CD4-positive, alpha-beta memory T cell (primary cell): ENCODE data around the gene MAML2. TPM values are rescaled to one million over a fixed set of nuclear protein-coding genes. Genes with fewer than 3 reads are reported as not detected.

Experiments used
- CTCF ChIA-PET: fragments of 350-600 bp; sonication (Branson Sonifier 250); formaldehyde crosslinking; loops from one replicate; lab custom pipeline; 2021; ENCODE audit warnings: inconsistent platforms; ENCODE audit not compliant: partially characterized antibody; lab: Charles Lee
- POLR2A ChIA-PET: fragments of 350-600 bp; sonication (Branson Sonifier 250); formaldehyde crosslinking; loops from one replicate; lab custom pipeline; 2021; ENCODE audit not compliant: partially characterized antibody; lab: Charles Lee
- DNase-seq, 5 donors: peaks; one replicate each; pipeline versions ENCODE4 v3.0.0 to v3.0.0-alpha.2; 2020 to 2022; ENCODE audit warnings: mixed read lengths in 1 of 5
- H3K27ac ChIP-seq: one replicate; pipeline ENCODE4 v1.7.0; 2013; ENCODE audit warnings: low read depth, low read length
- H3K27me3 ChIP-seq: 2 replicates; pipeline ENCODE4 v1.7.0; 2013; ENCODE audit warnings: mild to moderate bottlenecking, low read length, moderate library complexity; ENCODE audit not compliant: insufficient read depth
- H3K36me3 ChIP-seq: 2 replicates; pipeline ENCODE4 v1.7.0; 2013; ENCODE audit warnings: mild to moderate bottlenecking, low read length, moderate library complexity; ENCODE audit not compliant: insufficient read depth
- H3K4me1 ChIP-seq: 2 replicates; pipeline ENCODE4 v1.7.0; 2013; ENCODE audit warnings: mild to moderate bottlenecking, low read length, moderate library complexity; ENCODE audit not compliant: insufficient read depth
- H3K4me3 ChIP-seq, 2 donors: one replicate each; pipeline ENCODE4 v1.7.0; 2013; ENCODE audit warnings: low read length in 2 of 2, mild to moderate bottlenecking in 1 of 2
- H3K9me3 ChIP-seq, 2 donors: one replicate each; pipeline ENCODE4 v1.7.0; 2013; ENCODE audit warnings: low read length in 2 of 2, control low read depth in 1 of 2; ENCODE audit not compliant: control insufficient read depth in 1 of 2
- H3K27ac Mint-ChIP-seq, 7 donors: one replicate each; pipeline ENCODE4 v1.8.0; 2020 to 2021; ENCODE audit warnings: mixed read lengths in 7 of 7, mild to moderate bottlenecking in 6 of 7, inconsistent platforms in 3 of 7, moderate library complexity in 3 of 7
- H3K27me3 Mint-ChIP-seq, 2 donors: one replicate each; pipeline ENCODE4 v1.8.0; 2020 to 2021; ENCODE audit warnings: mixed read lengths in 2 of 2
- H3K36me3 Mint-ChIP-seq, 2 donors: one replicate each; pipeline ENCODE4 v1.8.0; 2020 to 2021; ENCODE audit warnings: mixed read lengths in 2 of 2, inconsistent platforms in 1 of 2, mild to moderate bottlenecking in 1 of 2
- H3K4me1 Mint-ChIP-seq, 4 donors: one replicate each; pipeline ENCODE4 v1.8.0; 2020 to 2021; ENCODE audit warnings: mixed read lengths in 4 of 4, mild to moderate bottlenecking in 1 of 4
- H3K4me3 Mint-ChIP-seq, 8 donors: one replicate each; pipeline ENCODE4 v1.8.0; 2020 to 2021; ENCODE audit warnings: mixed read lengths in 8 of 8, mild to moderate bottlenecking in 7 of 8, moderate library complexity in 6 of 8, inconsistent platforms in 3 of 8
- H3K9me3 Mint-ChIP-seq, 8 donors: one replicate each; pipeline ENCODE4 v1.8.0; 2020 to 2021; ENCODE audit warnings: mixed read lengths in 8 of 8, mild to moderate bottlenecking in 5 of 8, inconsistent platforms in 3 of 8, moderate library complexity in 1 of 8
- intact Hi-C: fragments of 100-400 bp; cut with micrococcal nuclease; formaldehyde crosslinking; loops from one replicate; pipeline ENCODE4 v1.15.1; 2023
- polyA plus RNA-seq, 2 donors: library from polyadenylated mRNA; unstranded; fragments of 300-500 nt; fragmentation: Illumina TruSeq; gene quantifications; one replicate each; pipeline ENCODE4 v1.2.3, GENCODE V29; 2021
- total RNA-seq, 2 experiments: library from RNA; stranded (reverse); gene quantifications; one replicate each; pipeline ENCODE4 v1.2.3, GENCODE V29; 2021

Gene MAML2
- total and polyA plus RNA-seq, 4 experiments from 2014 or later, result 1.6 to 38.3 (median 25.5) TPM

- no peaks in the 10 kb centered on the region for H3K27me3 ChIP-seq
- CTCF ChIA-PET, result no interaction called here
- no peaks in the 10 kb centered on the region for H3K9me3 ChIP-seq
- H3K27ac ChIP-seq, result peak overlapping the region; percentile 32
- H3K4me3 ChIP-seq, result no peak overlapping the region
- intact Hi-C loops, result loop anchor here (2.0 kb wide), 2 partner anchors 17 to 139 kb away; partner anchors contain the start of gene MAML2
- Mint-ChIP-seq H3K4me1 (peaks cover 61 to 88% (median 78%) of the 10 kb centered on the region in 4 donors), H3K27ac (peak overlapping the region; percentile 87 to 97 (median 94)), H3K36me3 (peaks cover 19 to 23% of the 10 kb centered on the region in 2 donors), H3K27me3 (no peaks in the 10 kb centered on the region), H3K4me3 (peak overlapping the region in 6 of 8 donors; percentile 40 to 80 (median 62)), H3K9me3 (peaks cover 0 to 3% (median 0%) of the 10 kb centered on the region in 8 donors)
- H3K4me1 ChIP-seq, result peaks cover 79% of the 10 kb centered on the region
- POLR2A ChIA-PET, result interaction anchor here (1.1 to 5.7 kb wide), 4 partner anchors 10 to 137 kb away, joined by 4 to 56 read pairs (median 6); partner anchors contain the start of gene MAML2
- H3K36me3 ChIP-seq, result no peaks in the 10 kb centered on the region
- DNase-seq, result no peak
Observed at GRCh38 chr11:96203567-96204365, 139.2 kb downstream of the MAML2 start.

GRCh38 chr11:96200243-96200642, 142.8 kb downstream of the MAML2 start:
- Mint-ChIP-seq H3K4me1 (peaks cover 58 to 86% (median 71%) of the 10 kb centered on the region in 4 donors), H3K27me3 (no peaks in the 10 kb centered on the region), H3K27ac (peak overlapping the region; percentile 90 to 96 (median 93)), H3K4me3 (peak overlapping the region in 1 of 8 donors; percentile 73), H3K9me3 (peaks cover 0 to 5% (median 0%) of the 10 kb centered on the region in 8 donors), H3K36me3 (peaks cover 16 to 25% of the 10 kb centered on the region in 2 donors)
- Histone ChIP-seq H3K4me1 (peaks cover 71% of the 10 kb centered on the region), H3K27me3 (no peaks in the 10 kb centered on the region), H3K9me3 (no peaks in the 10 kb centered on the region), H3K36me3 (no peaks in the 10 kb centered on the region), H3K27ac (peak overlapping the region; percentile 31), H3K4me3 (no peak overlapping the region)
- intact Hi-C loops, result no loop called here
- no peak for DNase-seq
- ChIA-PET CTCF (interaction anchor here (1.5 to 2.8 kb wide), 2 partner anchors 14 to 142 kb away, joined by 7 to 19 read pairs; partner anchors contain the start of gene MAML2), POLR2A (interaction anchor here (1.0 to 2.7 kb wide), 5 partner anchors 10 to 142 kb away, joined by 3 to 10 read pairs (median 5); partner anchors contain the start of gene MAML2)

GRCh38 chr11:96199563-96200025, 143.4 kb downstream of the MAML2 start:
- Mint-ChIP-seq H3K36me3 (peaks cover 16 to 25% of the 10 kb centered on the region in 2 donors), H3K9me3 (peaks cover 0 to 5% (median 0%) of the 10 kb centered on the region in 8 donors), H3K4me3 (peak overlapping the region; percentile 69 to 86 (median 80)), H3K4me1 (peaks cover 59 to 86% (median 71%) of the 10 kb centered on the region in 4 donors), H3K27ac (peak overlapping the region; percentile 90 to 96 (median 93)), H3K27me3 (no peaks in the 10 kb centered on the region)
- Histone ChIP-seq H3K36me3 (no peaks in the 10 kb centered on the region), H3K4me3 (no peak overlapping the region), H3K27ac (peak overlapping the region; percentile 41), H3K27me3 (no peaks in the 10 kb centered on the region), H3K4me1 (peaks cover 71% of the 10 kb centered on the region), H3K9me3 (no peaks in the 10 kb centered on the region)
- ChIA-PET POLR2A (interaction anchor here (0.6 to 2.7 kb wide), 4 partner anchors 9 to 22 kb away, joined by 4 to 10 read pairs (median 4); no protein-coding TSS in a partner anchor), CTCF (interaction anchor here (1.5 to 2.8 kb wide), 2 partner anchors 15 to 143 kb away, joined by 7 to 19 read pairs; partner anchors contain the start of gene MAML2)
- intact Hi-C loops, result loop anchor here (5.0 kb wide), 1 partner anchor 187 kb away; no protein-coding TSS in a partner anchor
- DNase-seq, result peak; percentile 61 to 83 (median 71)

- POLR2A ChIA-PET, result interaction anchor here (0.7 to 1.5 kb wide), 8 partner anchors 10 to 371 kb away, joined by 3 to 5 read pairs (median 3); partner anchors contain the start of gene MAML2
- Mint-ChIP-seq H3K27me3 (no peaks in the 10 kb centered on the region), H3K4me1 (peaks cover 62 to 88% (median 74%) of the 10 kb centered on the region in 4 donors), H3K27ac (peak overlapping the region; percentile 61 to 93 (median 84)), H3K36me3 (peaks cover 16 to 25% of the 10 kb centered on the region in 2 donors), H3K4me3 (peak overlapping the region in 7 of 8 donors; percentile 2 to 72 (median 46)), H3K9me3 (peaks cover 0 to 5% (median 0%) of the 10 kb centered on the region in 8 donors)
- H3K9me3 ChIP-seq, result no peaks in the 10 kb centered on the region
- H3K4me3 ChIP-seq, result no peak overlapping the region
- H3K36me3 ChIP-seq, result no peaks in the 10 kb centered on the region
- no peak overlapping the region for H3K27ac ChIP-seq
- peaks cover 71% of the 10 kb centered on the region for H3K4me1 ChIP-seq
- DNase-seq, result no peak
- no peaks in the 10 kb centered on the region for H3K27me3 ChIP-seq
- CTCF ChIA-PET, result interaction anchor here (0.7 to 6.4 kb wide), 2 partner anchors 17 to 144 kb away, joined by 4 to 49 read pairs; partner anchors contain the start of gene MAML2
- intact Hi-C loops, result loop anchor here (1.0 to 5.0 kb wide), 2 partner anchors 9 to 186 kb away; no protein-coding TSS in a partner anchor
Observed at GRCh38 chr11:96197801-96198701, 144.9 kb downstream of the MAML2 start.

GRCh38 chr11:96197103-96197502, 145.9 kb downstream of the MAML2 start:
- no peak overlapping the region for H3K27ac ChIP-seq
- Mint-ChIP-seq H3K27ac (peak overlapping the region in 4 of 7 donors; percentile 13 to 70 (median 50)), H3K27me3 (no peaks in the 10 kb centered on the region), H3K36me3 (peaks cover 14 to 25% of the 10 kb centered on the region in 2 donors), H3K9me3 (peaks cover 0 to 5% (median 0%) of the 10 kb centered on the region in 8 donors), H3K4me1 (peaks cover 61 to 89% (median 76%) of the 10 kb centered on the region in 4 donors), H3K4me3 (peak overlapping the region in 2 of 8 donors; percentile 1 to 27)
- no peak for DNase-seq
- intact Hi-C loops, result loop anchor here (5.0 kb wide), 1 partner anchor 185 kb away; no protein-coding TSS in a partner anchor
- ChIA-PET POLR2A (interaction anchor here (0.7 to 1.5 kb wide), 6 partner anchors 18 to 180 kb away, joined by 3 to 4 read pairs (median 4); no protein-coding TSS in a partner anchor), CTCF (interaction anchor here (1.5 to 6.4 kb wide), 2 partner anchors 105 to 145 kb away, joined by 4 to 49 read pairs; partner anchors contain the start of gene MAML2)
- peaks cover 67% of the 10 kb centered on the region for H3K4me1 ChIP-seq
- no peak overlapping the region for H3K4me3 ChIP-seq
- H3K27me3 ChIP-seq, result no peaks in the 10 kb centered on the region
- no peaks in the 10 kb centered on the region for H3K9me3 ChIP-seq
- H3K36me3 ChIP-seq, result no peaks in the 10 kb centered on the region

GRCh38 chr11:96196181-96196662, 146.8 kb downstream of the MAML2 start:
- H3K9me3 Mint-ChIP-seq, result peaks cover 0 to 5% (median 0%) of the 10 kb centered on the region in 8 donors
- H3K27me3 Mint-ChIP-seq, result no peaks in the 10 kb centered on the region
- no peak overlapping the region for H3K4me3 Mint-ChIP-seq
- intact Hi-C loops, result loop anchor here (5.0 kb wide), 1 partner anchor 184 kb away; no protein-coding TSS in a partner anchor
- DNase-seq, result no peak
- H3K36me3 ChIP-seq, result no peaks in the 10 kb centered on the region
- H3K27me3 ChIP-seq, result no peaks in the 10 kb centered on the region
- H3K27ac Mint-ChIP-seq, result peak overlapping the region in 1 of 7 donors; percentile 37
- POLR2A ChIA-PET, result interaction anchor here (1.3 to 1.5 kb wide), 2 partner anchors 19 to 42 kb away, joined by 4 read pairs; no protein-coding TSS in a partner anchor
- H3K9me3 ChIP-seq, result no peaks in the 10 kb centered on the region
- peaks cover 67% of the 10 kb centered on the region for H3K4me1 ChIP-seq
- H3K4me1 Mint-ChIP-seq, result peaks cover 61 to 88% (median 77%) of the 10 kb centered on the region in 4 donors
- H3K36me3 Mint-ChIP-seq, result peaks cover 14 to 24% of the 10 kb centered on the region in 2 donors
- no peak overlapping the region for H3K27ac ChIP-seq
- no peak overlapping the region for H3K4me3 ChIP-seq
- CTCF ChIA-PET, result interaction anchor here (1.5 to 6.4 kb wide), 2 partner anchors 104 to 146 kb away, joined by 4 to 49 read pairs; partner anchors contain the start of gene MAML2
